Measurements from ENCODE around the gene TAF6L.
"Not testable (repeated sequence)": the region's sequence is repeated elsewhere in the genome, so short reads cannot be mapped to it uniquely, and the experiment has no call there.

The TAF6L gene

DNA sequence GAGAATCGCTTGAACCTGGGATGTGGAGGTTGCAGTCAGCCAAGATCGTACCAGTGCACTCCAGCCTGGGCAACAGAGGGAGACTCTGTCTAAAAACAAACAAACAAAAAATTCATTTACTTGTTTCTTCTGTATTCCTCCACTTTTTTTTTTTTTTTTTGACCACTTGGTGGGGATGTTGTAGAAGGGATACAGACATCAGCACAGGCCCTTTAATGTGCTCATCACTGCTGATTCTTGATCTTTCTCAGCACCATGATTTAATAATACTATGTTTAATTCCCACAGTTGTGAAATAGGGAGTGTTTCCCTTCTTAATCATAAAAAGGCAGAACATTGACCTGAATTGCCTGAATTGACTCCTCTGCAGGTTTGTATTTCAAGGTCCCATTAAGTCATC, 38.4 kb upstream of the TAF6L start:
- H3K9me3 ChIP-seq (ENCODE audit: control insufficient read depth, low read length) = no peaks in the 10 kb centered on the region
- peaks cover 69% of the 10 kb centered on the region for H3K36me3 ChIP-seq (ENCODE audit: control insufficient read depth, insufficient read depth, low read length)
- peaks cover 4% of the 10 kb centered on the region for H3K4me1 ChIP-seq (ENCODE audit: control insufficient read depth, insufficient read depth, low read length, poor library complexity, severe bottlenecking)
- 100% methylated on average over 1 of the region's 2 CpGs; no CpG with 5 or more reads in 1 of the 2 experiments for WGBS, 2 experiments (ENCODE audit: insufficient coverage in 2 of 2)
- H3K4me3 ChIP-seq (ENCODE audit: extremely low read depth, insufficient read depth, low read length, poor library complexity, severe bottlenecking) = no peak overlapping the region
- H3K27ac ChIP-seq (ENCODE audit: low read depth, low read length, severe bottlenecking) = no peak overlapping the region

DNA sequence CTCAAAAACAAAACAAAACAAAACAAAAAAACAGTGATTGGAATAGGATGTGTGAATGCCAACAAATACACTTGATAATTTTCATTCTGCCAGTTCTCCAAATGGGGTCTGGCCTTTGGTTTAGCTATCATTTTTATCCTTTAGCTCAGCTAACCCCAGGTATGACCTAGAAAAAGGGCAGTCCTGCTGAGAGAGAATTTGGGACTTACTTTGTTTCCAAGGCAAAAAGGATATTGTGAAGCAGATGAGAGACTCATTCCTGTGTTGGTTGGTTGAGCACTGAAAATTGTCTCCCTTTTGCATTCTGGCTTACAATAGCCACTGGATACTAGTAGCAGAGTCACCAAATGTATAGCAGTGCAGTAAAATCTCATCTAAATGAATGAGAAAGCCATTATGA, 34.0 kb upstream of the TAF6L start:
- H3K9me3 ChIP-seq (ENCODE audit: control insufficient read depth, low read length) = no peaks in the 10 kb centered on the region
- no peaks in the 10 kb centered on the region for H3K4me1 ChIP-seq (ENCODE audit: control insufficient read depth, insufficient read depth, low read length, poor library complexity, severe bottlenecking)
- H3K4me3 ChIP-seq (ENCODE audit: extremely low read depth, insufficient read depth, low read length, poor library complexity, severe bottlenecking) = no peak overlapping the region
- peaks cover 86% of the 10 kb centered on the region for H3K36me3 ChIP-seq (ENCODE audit: control insufficient read depth, insufficient read depth, low read length)
- H3K27ac ChIP-seq (ENCODE audit: low read depth, low read length, severe bottlenecking) = no peak overlapping the region

DNA sequence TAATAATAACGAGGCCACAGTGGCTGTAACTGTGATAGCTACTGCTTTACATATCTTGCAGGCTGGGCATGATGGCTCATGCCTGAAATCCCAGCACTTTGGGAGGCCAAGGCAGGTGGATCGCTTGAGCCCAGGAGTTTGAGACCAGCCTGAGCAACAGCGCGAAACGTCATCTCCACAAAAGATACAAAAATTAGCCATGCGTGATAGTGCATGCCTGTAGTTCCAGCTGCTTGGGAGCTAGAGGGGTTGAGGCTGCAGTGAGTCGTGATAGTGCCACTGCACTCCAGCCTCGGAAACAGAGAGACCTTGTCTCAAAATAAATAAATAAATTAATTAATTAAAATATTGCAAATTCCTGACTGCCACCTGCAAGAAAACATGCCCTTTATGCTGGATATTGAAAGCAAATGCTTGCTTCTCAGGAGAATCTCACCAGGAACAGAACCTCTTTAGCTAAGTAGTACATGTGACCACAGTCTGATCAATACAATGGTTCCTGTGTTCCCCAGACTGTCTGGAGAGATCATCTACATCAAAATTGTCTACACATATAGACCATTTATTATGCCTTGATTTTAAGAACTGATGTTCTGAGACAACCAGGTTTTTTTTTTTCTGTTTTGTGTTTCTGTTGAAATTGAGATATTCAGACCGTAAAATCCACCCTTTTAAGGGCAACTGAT, 23.6 kb upstream of the TAF6L start:
- H3K36me3 ChIP-seq (ENCODE audit: control insufficient read depth, insufficient read depth, low read length) = peaks cover 8% of the 10 kb centered on the region
- H3K9me3 ChIP-seq (ENCODE audit: control insufficient read depth, low read length) = no peaks in the 10 kb centered on the region
- no peak overlapping the region for H3K4me3 ChIP-seq (ENCODE audit: extremely low read depth, insufficient read depth, low read length, poor library complexity, severe bottlenecking)
- H3K4me1 ChIP-seq (ENCODE audit: control insufficient read depth, insufficient read depth, low read length, poor library complexity, severe bottlenecking) = peaks cover 4% of the 10 kb centered on the region
- peak overlapping the region; percentile 45 for H3K27ac ChIP-seq (ENCODE audit: low read depth, low read length, severe bottlenecking)
- WGBS, 2 experiments (ENCODE audit: insufficient coverage in 2 of 2) = 95% methylated on average over 4 to 5 of the region's 9 CpGs

DNA sequence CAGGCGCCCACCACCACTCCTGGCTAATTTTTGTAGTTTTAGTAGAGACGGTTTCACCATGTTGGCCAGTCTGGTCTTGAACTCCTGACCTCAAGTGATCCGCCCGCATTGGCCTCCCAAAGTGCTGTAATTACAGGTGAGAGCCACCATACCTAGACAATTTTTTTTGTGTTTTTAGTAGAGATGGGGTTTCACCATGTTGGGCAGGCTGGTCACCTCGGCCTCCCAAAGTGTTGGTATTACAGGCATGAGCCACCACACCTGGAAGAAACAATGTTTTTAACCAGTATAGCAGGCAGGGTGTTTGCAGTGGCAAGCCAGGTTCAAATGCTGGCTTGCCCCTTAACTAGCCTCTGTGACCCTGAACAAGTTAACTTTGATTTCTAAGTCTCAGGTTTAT, 21.3 kb upstream of the TAF6L start:
- H3K27ac ChIP-seq (ENCODE audit: low read depth, low read length, severe bottlenecking); H3K9me3 ChIP-seq (ENCODE audit: control insufficient read depth, low read length); H3K4me1 ChIP-seq (ENCODE audit: control insufficient read depth, insufficient read depth, low read length, poor library complexity, severe bottlenecking); H3K4me3 ChIP-seq (ENCODE audit: extremely low read depth, insufficient read depth, low read length, poor library complexity, severe bottlenecking): not testable (repeated sequence)
- WGBS, 2 experiments (ENCODE audit: insufficient coverage in 2 of 2) = 93 to 100% methylated on average over 3 to 5 of the region's 5 CpGs
- peaks cover 13% of the 10 kb centered on the region for H3K36me3 ChIP-seq (ENCODE audit: control insufficient read depth, insufficient read depth, low read length)

DNA sequence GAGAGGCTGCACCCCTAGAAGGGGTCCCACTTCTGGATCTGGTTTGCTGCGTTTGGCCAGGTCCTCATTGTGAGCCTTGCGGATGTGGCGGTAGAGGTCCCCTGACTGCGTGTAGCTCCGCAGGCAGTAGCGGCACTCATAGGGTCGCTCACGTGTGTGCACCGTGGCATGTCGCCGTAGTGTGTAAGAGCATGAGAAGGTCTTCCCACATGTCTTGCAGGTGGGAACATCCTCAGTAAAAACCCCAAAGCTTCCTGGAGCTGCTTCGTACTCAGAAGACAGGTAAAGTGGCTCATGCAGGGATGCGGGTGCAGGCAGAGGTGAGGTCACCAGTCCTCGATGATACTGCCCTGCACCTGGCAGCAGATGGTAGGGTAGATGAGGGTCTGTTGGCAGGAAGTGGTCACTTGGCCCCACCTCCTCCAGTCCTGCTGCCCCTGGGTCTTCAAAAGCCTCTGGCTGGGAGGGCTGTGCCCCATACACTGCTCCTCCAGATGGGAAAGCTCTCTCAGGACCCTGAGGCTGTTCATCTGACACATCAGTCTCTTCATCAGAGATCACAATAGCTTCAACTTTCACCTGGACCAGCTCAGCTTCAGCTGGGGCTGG, 18.9 kb upstream of the TAF6L start:
- peaks cover 13% of the 10 kb centered on the region for H3K36me3 ChIP-seq (ENCODE audit: control insufficient read depth, insufficient read depth, low read length)
- no peaks in the 10 kb centered on the region for H3K9me3 ChIP-seq (ENCODE audit: control insufficient read depth, low read length)
- H3K4me3 ChIP-seq (ENCODE audit: extremely low read depth, insufficient read depth, low read length, poor library complexity, severe bottlenecking) = no peak overlapping the region
- 97 to 98% methylated on average over 12 to 13 of the region's 14 CpGs for WGBS, 2 experiments (ENCODE audit: insufficient coverage in 2 of 2)
- H3K4me1 ChIP-seq (ENCODE audit: control insufficient read depth, insufficient read depth, low read length, poor library complexity, severe bottlenecking) = peaks cover 9% of the 10 kb centered on the region
- H3K27ac ChIP-seq (ENCODE audit: low read depth, low read length, severe bottlenecking) = no peak overlapping the region

DNA sequence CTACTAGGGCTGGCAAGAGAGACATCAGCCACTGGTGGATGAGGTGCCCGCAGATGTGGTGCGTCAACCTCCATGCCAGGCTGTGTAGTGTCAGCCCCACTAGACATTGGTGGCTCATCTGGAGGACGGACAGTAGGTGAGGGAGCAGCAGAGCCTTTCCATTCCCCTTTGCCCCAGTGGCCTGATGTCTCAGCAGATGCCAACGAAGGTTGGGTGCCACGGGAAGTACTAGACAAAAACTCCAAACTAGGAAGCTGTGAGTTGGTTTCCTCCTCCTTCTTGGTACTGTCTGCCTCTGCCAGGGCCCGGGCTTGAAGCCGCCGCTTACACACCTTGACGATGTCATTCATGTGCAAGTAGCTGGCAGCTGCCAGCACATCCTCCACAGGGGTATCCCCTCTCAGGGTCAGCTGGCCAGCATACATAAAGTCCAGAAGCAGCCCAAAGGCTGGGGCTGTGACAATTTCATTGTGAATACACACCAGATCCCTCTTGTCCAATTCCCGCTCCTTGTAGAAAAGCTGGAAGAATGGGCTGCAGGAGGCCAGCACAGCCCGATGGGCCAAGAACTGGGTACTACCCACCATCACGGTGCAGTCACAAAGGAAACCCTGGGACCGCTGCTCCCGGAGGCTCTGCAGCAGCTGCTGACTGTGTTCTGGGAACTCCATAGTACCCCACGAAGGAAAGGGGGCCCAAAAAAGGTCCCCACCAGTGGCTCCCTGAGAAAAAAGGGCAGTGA, 18.0 kb upstream of the TAF6L start:
- Histone ChIP-seq H3K4me1 (ENCODE audit: control insufficient read depth, insufficient read depth, low read length, poor library complexity, severe bottlenecking) (peaks cover 9% of the 10 kb centered on the region), H3K36me3 (ENCODE audit: control insufficient read depth, insufficient read depth, low read length) (peaks cover 13% of the 10 kb centered on the region), H3K9me3 (ENCODE audit: control insufficient read depth, low read length) (no peaks in the 10 kb centered on the region), H3K4me3 (ENCODE audit: extremely low read depth, insufficient read depth, low read length, poor library complexity, severe bottlenecking) (peak overlapping the region; percentile 69), H3K27ac (ENCODE audit: low read depth, low read length, severe bottlenecking) (no peak overlapping the region)
- WGBS, 2 experiments (ENCODE audit: insufficient coverage in 2 of 2) = 93 to 96% methylated on average over 14 to 15 of the region's 15 CpGs

DNA sequence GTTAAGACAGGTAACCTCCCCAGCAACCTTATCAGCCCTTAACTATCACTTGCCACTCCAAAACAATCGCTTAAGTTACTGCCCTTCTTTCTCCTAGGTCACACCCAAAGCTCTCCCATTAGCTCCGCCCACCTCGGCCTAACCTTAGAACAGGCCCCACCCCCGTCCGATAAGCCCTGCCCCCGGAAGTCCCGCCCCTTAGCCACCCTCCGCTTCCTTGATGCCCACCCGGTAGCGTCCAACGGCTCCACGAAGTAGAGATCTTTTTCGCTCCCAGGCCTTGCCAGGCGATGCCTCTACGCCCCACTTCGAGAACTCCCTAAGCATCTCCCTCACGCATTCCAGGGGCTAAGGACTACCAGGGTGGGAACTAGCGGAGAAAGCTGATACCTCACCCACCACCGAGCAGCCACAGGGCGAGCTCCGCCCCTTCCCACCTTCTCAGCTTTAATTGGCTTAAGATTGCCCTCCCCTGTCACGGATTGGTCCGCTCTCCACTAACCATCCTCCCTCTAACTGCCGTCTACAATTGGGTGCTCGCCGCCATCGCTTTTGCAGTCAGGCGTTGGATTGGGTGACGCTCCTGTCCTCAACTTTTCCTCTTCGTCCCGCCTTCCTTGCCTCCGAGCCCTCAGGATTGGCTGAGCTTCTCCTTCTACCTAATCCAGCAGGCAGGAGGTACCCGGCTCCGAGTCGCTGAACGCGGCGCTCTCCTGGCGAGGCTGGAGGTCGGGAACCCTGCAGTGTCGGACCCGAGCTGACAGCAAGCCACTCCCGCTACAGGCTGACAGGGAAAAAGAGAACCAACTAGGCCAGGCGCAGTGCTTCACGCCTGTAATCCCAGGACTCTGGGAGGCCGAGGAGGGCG, 17.2 kb upstream of the TAF6L start, which contains the start of gene ZBTB3:
Gene ZBTB3, minus strand, starts transcription at position 425 of the 868 bp plus-strand sequence. CDS start 496 bp downstream, outside the sequence.
- peaks cover 13% of the 10 kb centered on the region for H3K36me3 ChIP-seq (ENCODE audit: control insufficient read depth, insufficient read depth, low read length)
- peak within 1 kb of the TSS; percentile 69 for H3K4me3 ChIP-seq (ENCODE audit: extremely low read depth, insufficient read depth, low read length, poor library complexity, severe bottlenecking)
- 1 to 2% methylated on average over 36 to 44 of the region's 47 CpGs for WGBS, 2 experiments (ENCODE audit: insufficient coverage in 2 of 2)
- peak within 1 kb of the TSS; percentile 77 for H3K27ac ChIP-seq (ENCODE audit: low read depth, low read length, severe bottlenecking)
- no peaks in the 10 kb centered on the region for H3K9me3 ChIP-seq (ENCODE audit: control insufficient read depth, low read length)
- H3K4me1 ChIP-seq (ENCODE audit: control insufficient read depth, insufficient read depth, low read length, poor library complexity, severe bottlenecking) = peaks cover 9% of the 10 kb centered on the region

DNA sequence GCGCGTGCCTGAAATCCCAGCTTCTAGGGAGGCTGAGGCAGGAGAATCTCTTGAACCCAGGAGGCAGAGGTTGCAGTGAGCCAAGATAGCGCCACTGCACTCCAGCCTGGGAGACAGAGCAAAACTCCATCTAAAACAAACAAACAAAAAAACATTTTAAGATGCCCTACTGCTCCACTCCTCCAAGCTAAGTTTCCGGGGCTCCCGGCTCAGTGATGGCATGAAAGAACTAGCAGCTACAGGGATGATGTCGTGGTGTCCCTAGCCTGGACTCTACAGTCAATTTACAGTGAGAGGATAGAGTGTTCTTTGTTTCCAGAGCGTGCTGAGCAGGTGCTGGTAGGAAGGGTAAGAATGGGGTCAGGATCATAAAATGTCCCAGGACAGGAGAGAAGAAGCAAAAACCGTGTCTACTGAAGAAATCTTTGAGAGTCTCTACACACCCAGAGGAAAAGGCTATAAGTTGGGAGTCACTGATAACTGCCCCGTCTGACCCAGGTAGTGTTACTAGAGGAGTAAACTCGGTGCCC, 16.0 kb upstream of the TAF6L start:
- Histone ChIP-seq H3K9me3 (ENCODE audit: control insufficient read depth, low read length) (no peaks in the 10 kb centered on the region), H3K27ac (ENCODE audit: low read depth, low read length, severe bottlenecking) (no peak overlapping the region), H3K4me3 (ENCODE audit: extremely low read depth, insufficient read depth, low read length, poor library complexity, severe bottlenecking) (no peak overlapping the region), H3K4me1 (ENCODE audit: control insufficient read depth, insufficient read depth, low read length, poor library complexity, severe bottlenecking) (peaks cover 9% of the 10 kb centered on the region), H3K36me3 (ENCODE audit: control insufficient read depth, insufficient read depth, low read length) (peaks cover 13% of the 10 kb centered on the region)
- 96 to 97% methylated on average over 7 to 9 of the region's 10 CpGs for WGBS, 2 experiments (ENCODE audit: insufficient coverage in 2 of 2)

DNA sequence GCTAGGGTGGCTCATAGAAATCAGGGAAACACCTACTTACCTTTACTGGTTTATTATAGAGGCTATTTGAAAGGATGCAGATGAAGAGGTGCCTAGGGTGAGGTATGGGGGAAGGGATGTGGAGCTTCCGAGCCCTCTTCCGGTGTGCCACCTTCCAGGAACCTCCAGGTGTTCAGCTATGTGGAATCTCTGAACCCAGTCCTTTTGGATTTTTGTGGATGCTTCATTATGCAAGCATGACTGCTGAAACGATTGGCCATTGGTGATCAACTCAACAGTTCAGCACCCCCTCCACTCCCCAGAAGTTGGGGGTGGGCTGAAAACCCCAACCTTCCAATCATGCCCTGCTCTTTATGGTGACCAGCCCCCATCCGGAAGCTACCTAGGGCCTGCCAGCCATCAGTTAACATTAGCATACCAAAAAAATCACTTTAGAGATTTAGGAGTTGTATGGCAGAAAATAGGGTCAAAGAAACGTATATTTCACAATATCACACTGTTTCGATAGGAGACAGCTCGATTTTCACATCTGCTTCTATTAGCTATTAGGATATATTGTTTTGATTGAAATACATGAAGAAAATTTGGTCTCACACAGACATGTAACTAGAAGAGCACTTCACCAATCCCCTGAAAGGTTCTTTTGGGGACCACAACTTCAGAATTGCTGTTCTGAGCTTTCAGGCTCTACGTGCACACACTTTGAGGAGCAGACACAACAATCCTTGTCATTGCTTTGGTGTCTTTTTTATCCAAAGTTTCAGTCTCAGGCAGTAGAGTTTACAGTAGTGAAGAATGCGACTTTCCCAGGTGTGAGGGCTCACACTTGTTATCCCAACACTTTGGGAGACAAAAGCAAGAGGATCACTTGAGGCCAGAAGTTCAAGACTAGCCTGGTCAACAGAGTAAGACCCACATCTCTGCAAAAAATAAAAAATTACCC, 13.1 kb upstream of the TAF6L start:
- H3K4me1 ChIP-seq (ENCODE audit: control insufficient read depth, insufficient read depth, low read length, poor library complexity, severe bottlenecking) = peaks cover 5% of the 10 kb centered on the region
- no peaks in the 10 kb centered on the region for H3K9me3 ChIP-seq (ENCODE audit: control insufficient read depth, low read length)
- H3K36me3 ChIP-seq (ENCODE audit: control insufficient read depth, insufficient read depth, low read length) = peaks cover 9% of the 10 kb centered on the region
- H3K27ac ChIP-seq (ENCODE audit: low read depth, low read length, severe bottlenecking) = peak overlapping the region; percentile 10
- 37 to 52% methylated on average over 4 to 5 of the region's 9 CpGs for WGBS, 2 experiments (ENCODE audit: insufficient coverage in 2 of 2)
- H3K4me3 ChIP-seq (ENCODE audit: extremely low read depth, insufficient read depth, low read length, poor library complexity, severe bottlenecking) = no peak overlapping the region

Measured in mesodermal cell (in vitro differentiated cells).